Left forelimb (tissue), 1 donor: ENCODE data around the gene SNED1.

ENCODE experiments used
- DNase-seq: peaks from one replicate; pipeline ENCODE4 v3.0.0-alpha.2; 2018; ENCODE audit warnings: low spot score

Gene SNED1

GRCh38 chr2:241029599-241030332, 31.3 kb downstream of the SNED1 start:
- no peak for DNase-seq

- no peak for DNase-seq
Measured at GRCh38 chr2:241030333-241030680, 31.9 kb downstream of the SNED1 start.

GRCh38 chr2:241030883-241031282, 32.5 kb downstream of the SNED1 start:
- no peak for DNase-seq

- no peak for DNase-seq
Measured at GRCh38 chr2:241031436-241032165, 33.2 kb downstream of the SNED1 start.

- DNase-seq = no peak
Measured at GRCh38 chr2:241033336-241033987, 35.0 kb downstream of the SNED1 start.

GRCh38 chr2:241033994-241034393, 35.6 kb downstream of the SNED1 start:
- no peak for DNase-seq

- no peak for DNase-seq
Measured at GRCh38 chr2:241034490-241035141, 36.2 kb downstream of the SNED1 start.

- no peak for DNase-seq
Measured at GRCh38 chr2:241035142-241035817, 36.9 kb downstream of the SNED1 start.

GRCh38 chr2:241035818-241036396, 37.5 kb downstream of the SNED1 start:
- DNase-seq = no peak

- no peak for DNase-seq
Measured at GRCh38 chr2:241036397-241036963, 38.1 kb downstream of the SNED1 start.

- DNase-seq = no peak
Measured at GRCh38 chr2:241036964-241037421, 38.6 kb downstream of the SNED1 start.

- DNase-seq = no peak
Measured at GRCh38 chr2:241037498-241037897, 39.1 kb downstream of the SNED1 start.

- DNase-seq = no peak
Measured at GRCh38 chr2:241038374-241039180, 40.2 kb downstream of the SNED1 start.

- DNase-seq = no peak
Measured at GRCh38 chr2:241039416-241039815, 41.0 kb downstream of the SNED1 start.

- no peak for DNase-seq
Measured at GRCh38 chr2:241040081-241040803, 41.8 kb downstream of the SNED1 start.

- DNase-seq = no peak
Measured at GRCh38 chr2:241041589-241042158, 43.3 kb downstream of the SNED1 start.

GRCh38 chr2:241043581-241043980, 45.2 kb downstream of the SNED1 start:
- no peak for DNase-seq

GRCh38 chr2:241047253-241048010, 49.0 kb downstream of the SNED1 start:
- no peak for DNase-seq
